ENCODE measurements around the gene TLDC2.
"Not testable (repeated sequence)": the region's sequence is repeated elsewhere in the genome, so short reads cannot be mapped to it uniquely, and the experiment has no call there.

TLDC2 gene

DNA sequence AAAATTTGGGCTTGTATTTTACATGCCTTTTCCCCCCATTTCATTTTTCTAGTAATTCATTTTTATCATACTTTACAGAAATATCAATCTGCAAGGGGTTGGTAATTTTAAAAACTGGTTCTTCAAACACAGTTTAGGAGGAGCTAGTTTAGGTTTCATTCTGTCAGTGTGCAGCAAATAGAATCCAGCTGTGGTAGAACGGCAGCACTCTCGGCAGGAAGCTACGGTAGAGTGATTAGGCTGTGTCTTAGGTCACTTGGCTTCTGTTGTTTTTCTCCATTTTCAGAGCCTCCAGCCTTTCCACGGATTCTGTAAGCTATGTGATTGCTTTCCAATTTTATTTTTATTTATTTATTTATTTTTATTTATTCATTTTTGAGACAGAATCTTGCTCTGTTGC is 32.7 kb downstream of the TLDC2 start:
- no peak for DNase-seq (ENCODE audit: low read depth)

DNA sequence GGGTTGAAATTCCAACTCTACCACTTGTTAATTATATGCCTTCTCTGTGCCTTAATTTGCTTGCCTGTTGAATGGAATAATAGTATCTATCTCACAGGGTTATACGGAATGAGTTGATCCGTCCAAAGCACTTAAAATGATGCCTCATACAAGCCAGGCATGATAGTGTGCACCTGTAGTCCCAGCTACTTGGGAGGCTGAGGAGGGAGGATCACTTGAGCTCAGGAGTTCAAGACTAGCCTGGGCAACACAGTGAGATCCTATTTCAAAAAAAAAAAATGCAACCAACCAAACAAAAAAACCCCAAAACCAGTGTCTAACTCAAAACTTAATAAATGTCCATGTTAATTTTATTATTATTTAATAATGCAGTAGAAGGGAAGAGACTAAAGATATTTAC is 40.3 kb downstream of the TLDC2 start:
- no peak for DNase-seq (ENCODE audit: low read depth)

DNA sequence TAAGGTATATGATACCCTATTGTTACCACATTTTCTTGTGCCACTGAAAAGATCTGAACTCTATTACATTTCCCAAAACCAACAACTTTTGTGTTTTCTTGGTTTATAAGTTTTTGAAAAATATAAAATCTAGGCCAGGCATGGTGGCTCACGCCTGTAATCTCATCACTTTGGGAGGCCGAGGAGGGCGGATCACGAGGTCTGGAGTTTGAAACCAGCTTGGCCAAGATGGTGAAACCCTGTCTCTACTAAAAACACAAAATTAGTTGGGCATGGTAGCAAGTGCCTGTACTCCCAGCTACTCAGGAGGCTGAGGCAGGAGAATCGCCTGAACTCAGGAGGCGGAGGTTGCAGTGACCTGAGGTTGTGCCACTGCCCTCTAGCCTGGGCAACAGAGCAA is 41.3 kb downstream of the TLDC2 start:
- DNase-seq (ENCODE audit: low read depth) = no peak

DNA sequence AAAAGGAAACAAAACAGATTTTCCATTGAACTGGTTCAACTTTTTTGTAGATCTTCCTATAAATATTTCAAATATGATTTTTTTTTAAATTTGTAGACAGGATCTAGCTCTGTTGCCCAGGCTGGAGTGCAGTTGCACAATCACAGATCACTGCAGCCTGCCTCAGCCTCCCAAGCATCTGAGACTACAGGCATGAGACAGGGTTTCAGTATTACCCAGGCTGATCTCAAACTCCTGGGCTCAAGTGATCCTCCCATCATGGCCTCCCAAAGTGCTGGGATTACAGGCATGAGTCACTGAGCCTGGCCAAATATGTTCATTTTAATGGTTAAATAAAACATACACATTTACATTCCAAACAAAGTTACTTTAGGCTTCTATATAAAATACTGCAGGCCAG is 42.0 kb downstream of the TLDC2 start:
- no peak for DNase-seq (ENCODE audit: low read depth)

- DNase-seq (ENCODE audit: low read depth) = no peak
Observed at GRCh38 chr20:36919715-36920333, 43.9 kb downstream of the TLDC2 start.

DNA sequence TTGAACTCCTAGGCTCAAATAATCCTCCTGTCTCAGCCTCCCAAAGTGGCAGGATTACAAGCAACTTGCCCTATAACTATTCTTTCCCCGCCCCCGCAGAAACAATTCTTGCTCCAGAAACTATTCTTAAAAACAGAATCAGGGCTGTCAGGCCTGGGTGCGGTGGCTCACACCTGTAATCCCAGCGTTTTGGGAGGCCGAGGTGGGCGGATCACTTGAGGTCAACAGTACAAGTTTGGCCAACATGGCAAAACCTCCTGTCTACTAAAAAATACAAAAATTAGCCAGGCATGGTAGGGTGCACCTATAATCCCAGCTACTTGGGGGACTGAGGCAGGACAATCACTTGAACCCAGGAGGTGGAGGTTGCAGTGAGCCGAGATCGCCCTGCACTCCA is 44.4 kb downstream of the TLDC2 start:
- DNase-seq (ENCODE audit: low read depth) = no peak

DNA sequence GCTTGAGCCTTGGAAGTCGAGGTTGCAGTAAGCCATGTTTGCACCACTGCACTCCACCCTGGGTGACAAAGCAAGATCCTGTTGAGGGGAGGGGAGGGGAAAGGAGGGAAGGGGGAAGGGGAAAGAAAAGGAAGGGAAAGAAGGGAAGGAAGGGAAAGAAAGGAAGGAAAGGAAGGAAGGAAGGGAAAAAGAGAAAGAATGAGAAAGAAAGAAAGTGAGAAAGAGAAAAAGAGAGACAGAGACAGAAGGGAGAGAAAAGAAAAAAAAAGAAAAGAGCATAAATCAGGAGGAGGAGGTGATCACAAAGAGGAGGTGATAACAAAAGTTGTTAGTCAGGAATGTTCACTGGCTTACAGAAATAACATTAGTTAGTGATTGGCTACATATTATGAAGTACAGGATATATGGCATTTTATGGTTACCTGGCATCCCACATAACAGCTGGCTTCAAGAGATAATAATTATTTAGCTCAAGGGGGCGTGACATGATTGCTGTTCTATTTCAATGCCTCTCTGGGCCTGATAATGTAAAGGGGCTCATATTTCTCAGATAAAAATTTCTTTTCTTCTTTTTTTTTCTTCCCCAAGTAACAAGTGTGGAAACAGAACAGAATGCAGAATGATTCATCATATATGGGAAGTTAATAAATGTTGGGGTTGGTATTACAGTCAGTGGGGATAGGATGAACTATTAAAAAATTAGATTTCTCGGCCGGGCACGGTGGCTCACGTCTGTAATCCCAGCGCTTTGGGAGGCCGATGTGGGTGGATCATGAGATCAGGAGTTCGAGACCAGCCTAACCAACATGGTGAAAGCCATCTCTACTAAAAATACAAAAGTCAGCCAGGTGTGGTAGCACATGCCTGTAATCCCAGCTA is 48.5 kb downstream of the TLDC2 start:
- no peak for DNase-seq (ENCODE audit: low read depth)

DNA sequence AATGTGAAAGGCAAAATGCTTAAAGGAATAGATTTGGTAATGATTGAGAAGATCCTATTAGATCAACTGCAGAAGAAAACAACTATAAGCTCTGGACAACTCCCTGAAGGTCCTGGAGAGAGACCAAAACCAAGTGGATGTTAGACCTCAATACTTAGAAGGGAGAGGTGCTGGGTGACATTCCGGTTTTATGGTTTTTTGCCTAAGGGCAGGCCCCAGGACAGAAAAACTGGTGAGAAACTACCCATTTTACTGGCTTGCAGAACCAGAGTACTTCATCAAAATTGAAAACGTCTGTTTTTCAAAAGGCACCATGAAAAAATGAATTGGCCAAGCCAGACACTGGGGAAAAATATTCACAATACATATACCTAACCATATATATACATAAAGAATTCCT is 49.3 kb downstream of the TLDC2 start:
- no peak for DNase-seq (ENCODE audit: low read depth)

GRCh38 chr20:36926653-36927200 is 50.8 kb downstream of the TLDC2 start:
- DNase-seq (ENCODE audit: low read depth) = no peak

GRCh38 chr20:36927704-36928103 is 51.8 kb downstream of the TLDC2 start:
- no peak for DNase-seq (ENCODE audit: low read depth)

DNA sequence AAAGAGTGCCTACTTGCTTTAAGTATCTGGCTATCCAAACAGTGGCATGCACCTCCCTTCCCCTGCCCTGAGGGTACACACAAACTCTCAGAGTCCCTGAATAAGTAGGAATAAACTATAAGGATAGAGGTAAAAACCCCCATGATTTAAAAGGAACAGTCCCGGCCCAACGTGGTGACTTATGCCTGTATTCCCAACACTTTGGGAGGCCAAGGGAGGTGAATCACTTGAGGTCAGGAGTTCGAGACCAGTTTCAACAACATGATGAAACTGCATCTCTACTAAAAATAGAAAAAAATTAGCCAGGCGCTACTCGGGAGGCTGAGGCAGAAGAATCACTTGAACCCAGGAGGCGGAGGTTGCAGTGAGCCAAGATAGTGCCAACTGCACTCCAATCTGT is 53.4 kb downstream of the TLDC2 start:
- DNase-seq (ENCODE audit: low read depth) = no peak

GRCh38 chr20:36929691-36930090 is 53.8 kb downstream of the TLDC2 start:
- no peak for DNase-seq (ENCODE audit: low read depth)

DNA sequence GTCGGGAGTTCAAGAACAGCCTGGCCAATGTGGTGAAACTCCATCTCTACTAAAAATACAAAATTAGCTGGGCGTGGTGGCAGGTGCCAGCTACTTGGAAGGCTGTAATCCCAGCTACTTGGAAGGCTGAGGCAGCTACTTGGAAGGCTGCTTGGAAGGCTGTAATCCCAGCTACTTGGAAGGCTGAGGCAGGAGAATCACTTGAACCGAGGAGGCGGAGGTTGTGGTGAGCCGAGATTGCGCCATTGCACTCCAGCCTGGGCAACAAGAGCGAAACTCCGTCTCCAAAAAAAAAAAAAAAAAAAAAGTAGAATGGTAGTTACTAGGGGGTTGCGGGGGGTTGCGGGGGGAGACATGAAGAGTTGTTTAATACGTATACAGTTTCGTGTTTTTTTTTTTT is 56.1 kb downstream of the TLDC2 start:
- DNase-seq (ENCODE audit: low read depth) = not testable (repeated sequence)

GRCh38 chr20:36932476-36933426 is 56.8 kb downstream of the TLDC2 start:
- DNase-seq (ENCODE audit: low read depth) = no peak

DNA sequence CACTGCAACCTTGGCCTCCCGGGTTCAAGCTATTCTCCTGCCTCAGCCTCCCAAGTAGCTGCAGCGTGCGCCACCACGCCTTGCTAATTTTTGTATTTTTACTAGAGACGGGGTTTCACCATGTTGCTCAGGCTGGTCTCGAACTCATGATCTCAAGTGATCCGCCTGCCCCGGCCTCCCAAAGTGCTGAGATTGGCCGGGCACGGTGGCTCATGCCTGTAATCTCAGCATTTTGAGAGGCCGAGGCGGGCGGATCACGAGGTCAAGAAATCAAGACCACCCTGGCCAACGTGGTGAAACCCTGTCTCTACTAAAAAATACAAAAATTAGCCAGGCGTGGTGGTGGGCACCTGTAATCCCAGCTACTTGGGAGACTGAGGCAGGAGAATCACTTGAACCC is 57.6 kb downstream of the TLDC2 start:
- not testable (repeated sequence) for DNase-seq (ENCODE audit: low read depth)

DNA sequence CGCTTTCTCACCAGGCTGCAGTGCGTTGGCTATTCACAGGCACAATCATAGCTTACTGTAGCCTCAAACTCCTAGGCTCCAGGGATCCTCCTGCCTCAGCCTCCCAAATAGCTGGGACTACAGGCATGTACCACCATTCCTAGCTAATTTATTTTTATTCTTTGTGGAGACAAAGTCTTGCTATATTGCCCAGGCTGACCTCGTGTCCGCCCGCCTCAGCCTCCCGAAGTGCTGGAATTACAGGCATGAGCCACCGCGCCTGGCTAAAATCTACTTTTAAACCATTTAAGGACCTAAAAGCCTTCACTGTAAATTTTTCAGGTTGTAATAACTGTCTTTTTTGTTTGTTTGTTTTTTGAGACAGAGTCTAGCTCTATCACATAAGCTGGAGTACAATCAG is 60.4 kb downstream of the TLDC2 start:
- no peak for DNase-seq (ENCODE audit: low read depth)

- DNase-seq (ENCODE audit: low read depth) = not testable (repeated sequence)
Observed at GRCh38 chr20:36936761-36937401, 60.9 kb downstream of the TLDC2 start.

DNA sequence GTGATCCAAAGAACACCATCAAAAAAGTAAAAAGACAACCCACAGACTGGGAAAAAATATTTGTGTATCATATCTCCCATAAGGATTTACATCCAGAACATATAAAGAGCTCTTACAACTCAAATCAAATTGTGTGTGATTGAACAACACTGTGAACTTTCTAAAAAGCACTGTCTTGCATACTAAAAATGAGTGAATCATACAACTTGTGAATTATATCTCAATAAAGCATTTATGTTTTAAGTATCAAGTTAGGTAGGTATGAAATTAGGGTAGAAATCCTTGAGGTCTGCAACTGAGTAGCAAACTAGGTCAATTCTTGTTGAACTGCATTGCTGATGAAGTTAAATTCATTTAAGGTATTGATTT is 61.4 kb downstream of the TLDC2 start:
- DNase-seq (ENCODE audit: low read depth) = no peak

DNA sequence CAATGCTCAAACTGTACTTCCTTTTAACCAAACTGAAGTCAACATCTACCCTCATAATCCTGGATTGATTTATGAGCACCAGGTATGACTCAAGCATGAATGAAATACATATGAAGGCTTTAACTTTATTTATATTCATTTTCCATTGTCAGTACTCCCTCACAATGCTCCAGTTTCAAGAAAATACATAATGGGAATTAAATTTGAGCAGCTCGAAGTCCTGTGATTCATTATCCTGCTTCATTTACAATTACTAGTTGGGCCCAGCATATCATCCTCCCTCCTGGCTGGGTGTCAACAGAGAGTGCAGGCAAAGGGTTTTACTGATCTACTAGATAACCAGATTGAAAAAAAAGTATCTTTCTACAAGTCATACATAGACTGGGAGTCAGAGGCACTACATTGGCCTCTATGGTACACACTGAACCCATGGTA is 65.5 kb downstream of the TLDC2 start:
- no peak for DNase-seq (ENCODE audit: low read depth)
